K562 (cell line): ENCODE results near the gene LRRC74B. TPM values are rescaled to one million over a fixed set of nuclear protein-coding genes. Genes with fewer than 3 reads are reported as not detected.

Experiments
- ATAC-seq: fragments of 200-7000 bp; cut with Tn5 transposase; 3 replicates; pipeline ENCODE4 v1.9.1; 2020; ENCODE audit warnings: moderate library complexity
- BruUV-seq: library from RNA; stranded (reverse); fragments of 400-500 nt; replicated peaks from 2 replicates; lab custom pipeline; 2021; lab: Mats Ljungman, UMichigan
- CTCF ChIA-PET: fragments of 300-600 bp; formaldehyde crosslinking; extraction: SDS; loops from one replicate; lab custom pipeline; 2021; ENCODE audit warnings: low intra/inter-chr PET ratio; lab: Yijun Ruan, JAX
- POLR2A ChIA-PET: fragments of 300-600, 350-650 bp; sonication (Branson Sonifier 250); formaldehyde crosslinking; extraction: SDS; loops from one replicate; lab custom pipeline; 2021; ENCODE audit warnings: antibody characterized with exemption, inconsistent platforms; lab: Yijun Ruan, JAX
- DNase-seq, 4 experiments: peaks; one replicate each; pipeline versions ENCODE4 v3.0.0 to v3.0.0-alpha.2; 2011 to 2018; ENCODE audit warnings: low spot score in 3 of 4, mixed read lengths in 3 of 4; ENCODE audit errors: extremely low read depth in 1 of 4
- FAIRE-seq: peaks from 2 replicates; lab custom pipeline; 2011; peaks lifted over from hg19 to GRCh38; lab: Jason Lieb, UNC
- H2AFZ ChIP-seq: 2 replicates; pipeline ENCODE4 v1.6.0; 2011; ENCODE audit warnings: low read depth, low read length, control low read depth, inconsistent platforms
- H3K27ac ChIP-seq: fragments of 200-600 bp; 3 replicates; pipeline ENCODE4 v1.8.0; 2011; ENCODE audit warnings: low read depth, mild to moderate bottlenecking, control low read depth, inconsistent platforms, low read length, moderate library complexity, mixed read lengths; ENCODE audit errors: extremely low read depth
- H3K27me3 ChIP-seq, 2 experiments: fragments of 300-600 bp in 1 of 2; 2 replicates in 1 of 2; 3 replicates in 1 of 2; pipeline versions ENCODE4 v1.6.0 to v1.8.0; 2011; ENCODE audit warnings: inconsistent platforms in 2 of 2, low read length in 2 of 2, mild to moderate bottlenecking in 1 of 2, mixed read lengths in 1 of 2, moderate library complexity in 1 of 2; ENCODE audit not compliant: control insufficient read depth in 2 of 2, insufficient read depth in 2 of 2
- H3K36me3 ChIP-seq: fragments of 300-600 bp; 3 replicates; pipeline ENCODE4 v1.8.0; 2011; ENCODE audit warnings: mild to moderate bottlenecking, low read length, inconsistent platforms; ENCODE audit not compliant: control insufficient read depth, insufficient read depth
- H3K4me1 ChIP-seq, 2 experiments: fragments of 200-600 bp in 1 of 2; replicated peaks in 1 of 2; 2 replicates in 1 of 2; 3 replicates in 1 of 2; pipeline versions ENCODE4 v1.5.1 to v1.8.0; 2011; ENCODE audit warnings: inconsistent platforms in 2 of 2, low read length in 2 of 2, mild to moderate bottlenecking in 1 of 2, mixed read lengths in 1 of 2, moderate library complexity in 1 of 2; ENCODE audit not compliant: control insufficient read depth in 2 of 2, insufficient read depth in 2 of 2
- H3K4me2 ChIP-seq: 2 replicates; pipeline ENCODE4 v1.6.1; 2011; ENCODE audit warnings: low read length, control low read depth, inconsistent platforms, mixed read lengths; ENCODE audit not compliant: insufficient read depth
- H3K4me3 ChIP-seq: fragments of 200-600 bp; sonication (generic), shearing (Covaris generic); 2 replicates; pipeline ENCODE4 v1.5.1; 2016; ENCODE audit warnings: control low read depth, inconsistent platforms
- H3K79me2 ChIP-seq: fragments of 200-600 bp; 3 replicates; pipeline ENCODE4 v1.8.0; 2011; ENCODE audit warnings: low read length, inconsistent platforms; ENCODE audit not compliant: control insufficient read depth, insufficient read depth
- H3K9ac ChIP-seq, 2 experiments: 2 replicates each; pipeline versions ENCODE4 v1.6.0 to v1.6.1; 2011; ENCODE audit warnings: low read depth in 2 of 2, low read length in 2 of 2, control low read depth in 1 of 2, inconsistent platforms in 1 of 2, mild to moderate bottlenecking in 1 of 2, mixed read lengths in 1 of 2; ENCODE audit not compliant: insufficient read depth in 1 of 2
- H3K9me1 ChIP-seq: one replicate; pipeline ENCODE4 v1.6.0; 2011; ENCODE audit warnings: inconsistent platforms, mild to moderate bottlenecking, low read length, moderate library complexity; ENCODE audit not compliant: control insufficient read depth, insufficient read depth
- H3K9me3 ChIP-seq: replicated peaks from 2 replicates; pipeline ENCODE4 v1.5.1; 2011; ENCODE audit warnings: low read depth, low read length, inconsistent platforms; ENCODE audit not compliant: control insufficient read depth, insufficient read depth
- H4K20me1 ChIP-seq: replicated peaks from 2 replicates; pipeline ENCODE4 v1.6.1; 2011; ENCODE audit warnings: low read length, inconsistent platforms, mixed read lengths; ENCODE audit not compliant: control insufficient read depth, insufficient read depth
- E2F3 ChIP-seq: fragments of 250-450 bp; sonication (Bioruptor Pico); IDR thresholded peaks from 2 replicates; pipeline ENCODE4 v1.4.0; 2020; ENCODE audit warnings: mild to moderate bottlenecking
- FOXK1 ChIP-seq: sonication (generic); formaldehyde crosslinking; IDR thresholded peaks from 2 replicates; pipeline ENCODE4 v1.8.0; 2022; ENCODE audit warnings: missing genetic modification reagents, mild to moderate bottlenecking, borderline replicate concordance
- FOXP4 ChIP-seq: sonication (generic); formaldehyde crosslinking; IDR thresholded peaks from 2 replicates; pipeline ENCODE4 v1.8.0; 2022; ENCODE audit warnings: mild to moderate bottlenecking, missing genetic modification reagents, borderline replicate concordance
- MYBL2 ChIP-seq, 2 experiments: fragments of 450-650 bp in 1 of 2; sonication (generic) in 1 of 2; formaldehyde crosslinking in 1 of 2; IDR thresholded peaks; 2 replicates each; pipeline versions ENCODE4 v1.6.1 to v1.8.1; 2017 to 2022; ENCODE audit warnings: borderline replicate concordance in 1 of 2, inconsistent platforms in 1 of 2, low read depth in 1 of 2, mild to moderate bottlenecking in 1 of 2, missing genetic modification reagents in 1 of 2, moderate library complexity in 1 of 2
- ZC3H4 ChIP-seq: sonication (generic); formaldehyde crosslinking; IDR thresholded peaks from 2 replicates; pipeline ENCODE4 v1.9.0; 2021; ENCODE audit warnings: missing genetic modification reagents, borderline replicate concordance
- ZNF133 ChIP-seq: fragments of 250-450 bp; sonication (Bioruptor Pico); IDR thresholded peaks from 2 replicates; pipeline ENCODE4 v1.4.0; 2020; ENCODE audit warnings: mild to moderate bottlenecking
- ZNF551 ChIP-seq: fragments of 250-450 bp; sonication (Bioruptor Pico); IDR thresholded peaks from 2 replicates; pipeline ENCODE4 v1.5.0; 2021; ENCODE audit warnings: mild to moderate bottlenecking, moderate library complexity
- WGBS: fragments of 100-300 bp; shearing (Covaris generic); methylation state at CpG from one replicate; pipeline ENCODE4 v1.1.6; 2016; ENCODE audit warnings: low coverage, mixed read lengths; ENCODE audit not compliant: insufficient coverage; ENCODE audit errors: missing lambda C conversion rate; 5-methylcytosine and 5-hydroxymethylcytosine counted together
- in situ Hi-C: fragments of 300-500 bp; cut with MboI; formaldehyde crosslinking; loops from 4 replicates; pipeline ENCODE4 v1.15.0; 2018; ENCODE audit warnings: inconsistent platforms, mixed read lengths
- intact Hi-C: fragments of 100-400 bp; cut with micrococcal nuclease; formaldehyde crosslinking; loops from 2 replicates; pipeline ENCODE4 v1.14.2; 2022
- polyA plus RNA-seq, 8 experiments: library from polyadenylated mRNA; depleted of rRNA in 4 of 8; stranded (reverse) in 5 of 8; unstranded in 3 of 8; fragments of >200 nt; fragmentation: Nextera tagmentation in 2 of 8; fragmentation: Illumina TruSeq in 1 of 8; extraction: Ambion mirVana in 2 of 8; extraction: Trizol in 1 of 8; gene quantifications; 2 replicates each; pipeline versions ENCODE4 v1.2.1 to v1.2.3, GENCODE V29; 2011 to 2014; ENCODE audit warnings: inconsistent platforms in 1 of 8, missing spikeins in 1 of 8
- total RNA-seq, 7 experiments: library from RNA; depleted of rRNA in 6 of 7; stranded (reverse); fragments of >200 nt in 6 of 7; fragmentation: Illumina TruSeq in 2 of 7; extraction: Trizol in 2 of 7; gene quantifications; 2 replicates each; pipeline versions ENCODE4 v1.2.1 to v1.2.3, GENCODE V29; 2011 to 2021; ENCODE audit warnings: low replicate concordance in 1 of 7
- TF ChIP-seq, protein P1 (sequence below): IDR thresholded peaks from 2 replicates; pipeline ENCODE4 v1.6.1; 2016; ENCODE audit warnings: missing genetic modification characterization, missing compliant biosample characterization

LRRC74B gene
- total and polyA plus RNA-seq, 9 of the 15 experiments (the other 6 are each of a cell fraction or from before 2014, with no cell fraction given): not detected

DNA sequence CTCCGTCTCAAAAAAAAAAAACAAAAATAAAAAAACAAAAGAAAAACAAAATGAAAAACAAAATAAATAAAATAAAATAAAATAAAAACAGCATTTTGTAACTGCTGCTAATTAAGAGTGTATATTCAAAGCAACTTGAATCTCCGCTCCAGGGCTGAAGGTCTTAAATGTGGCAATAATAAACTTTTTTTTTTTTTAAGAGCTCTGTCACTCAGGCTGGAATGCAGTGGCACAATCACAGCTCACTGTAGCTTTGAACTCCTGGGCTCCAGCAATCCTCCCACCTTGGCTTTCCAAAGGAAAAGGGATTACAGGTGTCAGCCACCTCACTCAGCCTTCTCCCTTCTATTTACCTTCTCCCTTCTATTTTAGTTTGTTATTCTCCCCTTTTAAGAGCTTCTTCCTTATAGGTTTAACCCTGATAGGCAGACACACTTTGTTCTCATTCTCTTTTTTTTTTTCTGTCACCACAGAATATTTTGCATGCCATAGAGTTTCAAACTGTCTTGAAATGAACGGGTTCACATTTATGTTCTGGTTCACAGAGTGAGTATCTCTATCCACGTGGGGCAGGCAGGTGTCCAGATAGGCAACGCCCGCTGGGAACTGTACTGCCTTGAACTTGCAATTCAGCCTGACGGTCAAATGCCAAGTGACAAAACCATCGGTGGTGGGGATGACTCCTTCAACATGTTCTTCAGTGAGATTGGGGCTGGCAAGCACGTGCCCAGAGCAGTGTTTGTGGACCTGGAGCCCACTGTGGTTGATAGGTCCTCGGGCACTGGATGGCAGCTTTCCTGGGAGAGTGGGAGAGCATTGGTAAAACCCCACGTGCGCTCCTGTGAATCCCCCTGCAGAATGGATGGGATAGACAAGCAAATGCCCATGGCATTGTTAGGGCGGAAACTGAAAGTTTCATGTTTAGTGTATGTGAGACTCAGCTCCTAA lies 19.4 kb downstream of the LRRC74B start (continued):
- TF ChIP-seq, protein P1, sequence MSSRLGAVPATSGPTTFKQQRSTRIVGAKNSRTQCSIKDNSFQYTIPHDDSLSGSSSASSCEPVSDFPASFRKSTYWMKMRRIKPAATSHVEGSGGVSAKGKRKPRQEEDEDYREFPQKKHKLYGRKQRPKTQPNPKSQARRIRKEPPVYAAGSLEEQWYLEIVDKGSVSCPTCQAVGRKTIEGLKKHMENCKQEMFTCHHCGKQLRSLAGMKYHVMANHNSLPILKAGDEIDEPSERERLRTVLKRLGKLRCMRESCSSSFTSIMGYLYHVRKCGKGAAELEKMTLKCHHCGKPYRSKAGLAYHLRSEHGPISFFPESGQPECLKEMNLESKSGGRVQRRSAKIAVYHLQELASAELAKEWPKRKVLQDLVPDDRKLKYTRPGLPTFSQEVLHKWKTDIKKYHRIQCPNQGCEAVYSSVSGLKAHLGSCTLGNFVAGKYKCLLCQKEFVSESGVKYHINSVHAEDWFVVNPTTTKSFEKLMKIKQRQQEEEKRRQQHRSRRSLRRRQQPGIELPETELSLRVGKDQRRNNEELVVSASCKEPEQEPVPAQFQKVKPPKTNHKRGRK (tag): peak; percentile 59; the same call in 1 of the 2 replicates
- 0 out of 2 replicates have a peak, but pooled peaks have one; percentile 70 for TF ChIP-seq FOXK1 (CRISPR knock-in tag)

- ATAC-seq: peak; percentile 13; the same call in 2 of the 3 replicates
- in situ Hi-C loops: no loop called here
- Histone ChIP-seq H3K9me3 (peaks cover 5% of the 10 kb centered on the region), H3K4me1 (peaks cover 0 to 3% of the 10 kb centered on the region in 2 experiments; a peak in 1 of 5 replicates), H2AFZ (peak overlapping the region; percentile 10; the same call in 1 of the 2 replicates), H3K4me2 (no peak overlapping the region), H3K27ac (no peak overlapping the region; the same call in 2 of the 3 replicates), H3K9me1 (no peaks in the 10 kb centered on the region), H3K9ac (peak overlapping the region in 1 of 2 experiments; percentile 10; a peak in 1 of 4 replicates), H4K20me1 (peaks cover 8% of the 10 kb centered on the region), H3K27me3 (peaks cover 60 to 77% of the 10 kb centered on the region in 2 experiments), H3K79me2 (no peaks in the 10 kb centered on the region), H3K36me3 (no peaks in the 10 kb centered on the region), H3K4me3 (no peak overlapping the region)
- 5% methylated on average over 28 of the region's 28 CpGs for WGBS
- no TSS peak for BruUV-seq
- ChIA-PET POLR2A (interaction anchor here (1.4 to 5.0 kb wide), 4 partner anchors 8 to 13 kb away, joined by 3 to 51 read pairs (median 12); no protein-coding TSS in a partner anchor), CTCF (no interaction called here)
- no peak for DNase-seq
- peak; percentile 57 for FAIRE-seq
- intact Hi-C loops: loop anchor here (5.0 kb wide), 2 partner anchors 45 to 105 kb away; no protein-coding TSS in a partner anchor
- TF ChIP-seq ZNF551 (CRISPR knock-in tag): no peak
- TF ChIP-seq FOXK1 (CRISPR knock-in tag): no peak
- TF ChIP-seq ZC3H4 (CRISPR knock-in tag): peak; percentile 92
- TF ChIP-seq ZNF133 (CRISPR knock-in tag): 0 out of 2 replicates have a peak, but pooled peaks have one; percentile 30
- no peak for TF ChIP-seq FOXP4 (CRISPR knock-in tag)
- TF ChIP-seq MYBL2 (IDR thresholded peaks at IDR 0.05; ENCODE audit: low read depth): no peak
- 0 out of 2 replicates have a peak, but pooled peaks have one; percentile 29 for TF ChIP-seq MYBL2 (CRISPR knock-in tag; IDR thresholded peaks at IDR 0.05; ENCODE audit: borderline replicate concordance)
- TF ChIP-seq E2F3: 0 out of 2 replicates have a peak, but pooled peaks have one; percentile 1
Observed at GRCh38 chr22:21067075-21067900, 21.5 kb downstream of the LRRC74B start.
